Neural cell (in vitro differentiated cells): Measurements from ENCODE around the gene TMEM184B. TPM values are rescaled to one million over a fixed set of nuclear protein-coding genes. Genes with fewer than 3 reads are reported as not detected.
A peak's percentile ranks its signal among the peaks of the same experiment; 100 is the strongest.

Source experiments
- H2AFZ ChIP-seq: fragments of 200-600, 300-800 bp; sonication (generic), shearing (Covaris generic); 2 replicates; pipeline ENCODE4 v1.6.0; 2014; ENCODE audit warnings: low read depth, mild to moderate bottlenecking, antibody characterized with exemption, low read length, moderate library complexity
- H3F3A ChIP-seq: fragments of 200-600 bp; shearing (Covaris generic); 2 replicates; pipeline ENCODE4 v1.6.1; 2016; ENCODE audit warnings: mild to moderate bottlenecking, moderate library complexity, mixed read lengths, antibody characterized with exemption, low read length; ENCODE audit not compliant: insufficient read depth, poor library complexity, severe bottlenecking
- H3K27ac ChIP-seq: fragments of 200-600, 300-800 bp; sonication (generic), shearing (Covaris generic); 2 replicates; pipeline ENCODE4 v1.5.1; 2014; ENCODE audit warnings: mild to moderate bottlenecking, low read length, moderate library complexity
- H3K27me3 ChIP-seq: fragments of 300-800, 200-600 bp; sonication (generic), shearing (Covaris generic); 2 replicates; pipeline ENCODE4 v1.6.0; 2014; ENCODE audit warnings: mild to moderate bottlenecking, low read depth, low read length, moderate library complexity; ENCODE audit not compliant: insufficient read depth
- H3K36me3 ChIP-seq: fragments of 300-800, 200-600 bp; sonication (generic), shearing (Covaris generic); 2 replicates; pipeline ENCODE4 v1.5.1; 2014; ENCODE audit warnings: mild to moderate bottlenecking, antibody characterized with exemption, low read length, moderate library complexity; ENCODE audit not compliant: insufficient read depth
- H3K4me2 ChIP-seq: fragments of 300-800, 200-600 bp; sonication (generic), shearing (Covaris generic); 2 replicates; pipeline ENCODE4 v1.6.0; 2014; ENCODE audit warnings: mild to moderate bottlenecking, low read length
- H3K4me3 ChIP-seq: fragments of 300-800, 200-600 bp; sonication (generic), shearing (Covaris generic); 2 replicates; pipeline ENCODE4 v1.5.1; 2014; ENCODE audit warnings: mild to moderate bottlenecking, low read length, moderate library complexity
- H3K79me2 ChIP-seq: fragments of 200-600 bp; shearing (Covaris generic); replicated peaks from 2 replicates; pipeline ENCODE4 v1.6.0; 2014; ENCODE audit warnings: mild to moderate bottlenecking, low read length, moderate library complexity; ENCODE audit not compliant: insufficient read depth
- H3K9ac ChIP-seq: fragments of 300-800, 200-600 bp; sonication (generic), shearing (Covaris generic); 2 replicates; pipeline ENCODE4 v1.6.1; 2016; ENCODE audit warnings: mild to moderate bottlenecking, low read length, mixed read lengths
- H3K9me2 ChIP-seq: fragments of 200-600 bp; shearing (Covaris generic); 2 replicates; pipeline ENCODE4 v1.6.1; 2016; ENCODE audit warnings: mild to moderate bottlenecking, low read length, mixed read lengths; ENCODE audit not compliant: insufficient read depth
- H3K9me3 ChIP-seq: fragments of 200-600, 300-800 bp; sonication (generic), shearing (Covaris generic); 2 replicates; pipeline ENCODE4 v1.6.1; 2016; ENCODE audit warnings: mild to moderate bottlenecking, mixed run types, low read length, moderate library complexity, mixed read lengths
- H4K20me1 ChIP-seq: fragments of 200-600 bp; shearing (Covaris generic); 2 replicates; pipeline ENCODE4 v1.6.1; 2016; ENCODE audit warnings: mild to moderate bottlenecking, mixed run types; ENCODE audit not compliant: insufficient read depth
- MXI1 ChIP-seq: fragments of 450-650 bp; conservative IDR thresholded peaks from 2 replicates; pipeline ENCODE4 v1.6.1; 2014; ENCODE audit warnings: antibody characterized with exemption, mild to moderate bottlenecking; ENCODE audit not compliant: poor library complexity, severe bottlenecking
- POLR2AphosphoS5 ChIP-seq: IDR thresholded peaks from 2 replicates; pipeline ENCODE4 v1.6.1; 2012
- RAD21 ChIP-seq: fragments of 450-650 bp; conservative IDR thresholded peaks from 2 replicates; pipeline ENCODE4 v1.6.1; 2014; ENCODE audit warnings: antibody characterized with exemption, mild to moderate bottlenecking, moderate library complexity
- REST ChIP-seq: IDR thresholded peaks from 2 replicates; pipeline ENCODE4 v1.6.1; 2012; ENCODE audit warnings: borderline replicate concordance
- SMC3 ChIP-seq: fragments of 450-650 bp; conservative IDR thresholded peaks from 2 replicates; pipeline ENCODE4 v1.6.1; 2014; ENCODE audit warnings: antibody characterized with exemption, mild to moderate bottlenecking, moderate library complexity; ENCODE audit not compliant: poor library complexity
- TAF1 ChIP-seq: IDR thresholded peaks from 2 replicates; pipeline ENCODE4 v1.6.1; 2012; ENCODE audit warnings: low read depth
- polyA plus RNA-seq: library from polyadenylated mRNA; depleted of rRNA; stranded (reverse); fragments of >200 nt; gene quantifications from 2 replicates; pipeline ENCODE4 v1.2.3, GENCODE V29; 2014
- TF ChIP-seq, protein P1 (sequence below): fragments of 450-650 bp; IDR thresholded peaks from 2 replicates; pipeline ENCODE4 v1.5.1; 2014; ENCODE audit warnings: antibody characterized with exemption, mild to moderate bottlenecking, moderate library complexity; ENCODE audit not compliant: poor library complexity, severe bottlenecking

Gene TMEM184B
- polyA plus RNA-seq, 1 donor from 2014 or later: 19.7 TPM

DNA sequence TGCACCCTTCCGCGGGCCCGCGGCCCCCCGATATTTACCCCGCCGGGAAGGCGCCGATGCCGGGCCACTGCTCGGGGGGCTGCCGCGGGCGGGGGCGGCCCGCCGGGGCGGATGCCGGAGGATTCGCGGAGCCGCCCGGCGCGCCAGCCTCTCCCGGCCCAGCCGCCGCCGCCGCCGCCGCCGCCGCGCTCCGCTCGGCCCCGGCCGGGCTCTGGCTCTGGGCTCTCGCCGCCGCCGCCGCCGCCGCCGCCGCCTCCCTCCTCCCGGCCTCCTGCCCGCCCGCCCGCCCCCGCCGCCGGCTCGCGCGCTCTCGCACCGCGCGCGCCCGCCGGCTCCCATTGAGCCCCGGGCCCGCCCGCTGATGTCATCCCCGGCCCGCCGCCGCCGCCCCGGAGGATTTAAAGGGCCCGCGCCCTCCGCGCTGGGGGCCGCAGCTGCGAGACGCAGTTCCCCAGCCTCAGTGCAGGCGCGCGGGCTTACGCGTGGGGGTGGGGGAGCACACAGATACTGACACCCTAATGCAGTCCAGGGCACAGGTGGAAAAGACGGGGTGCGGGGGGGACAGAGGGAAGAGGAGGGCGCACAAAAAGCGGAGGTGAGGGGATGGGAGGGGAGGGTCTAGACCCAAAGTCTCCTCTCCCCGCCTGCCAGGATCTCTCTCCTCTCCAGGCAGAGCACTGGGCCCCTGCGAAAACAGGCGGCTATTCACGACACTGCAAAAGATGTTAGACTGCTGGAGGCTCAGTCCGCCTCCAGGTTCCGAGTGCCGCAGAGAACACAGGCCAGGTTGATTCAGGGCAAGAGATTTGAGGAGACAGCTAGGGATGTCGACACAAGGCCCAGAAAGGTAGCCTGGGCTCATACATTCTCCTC lies 44.5 kb upstream of the TMEM184B start, which contains the start of gene CSNK1E:
Gene CSNK1E, minus strand, starts transcription at position 312 of the 873 bp plus-strand sequence. CDS start 3,276 bp downstream, outside the sequence.
- H3F3A ChIP-seq: peaks cover 5% of the 10 kb centered on the region
- H3K4me2 ChIP-seq: peak within 1 kb of the TSS; percentile 99
- H3K9me3 ChIP-seq: no peaks in the 10 kb centered on the region
- H3K36me3 ChIP-seq: no peaks in the 10 kb centered on the region
- TF ChIP-seq POLR2AphosphoS5 (peak; percentile 74), SMC3 (peak; percentile 30), REST (peak; percentile 31), TAF1 (no peak)
- TF ChIP-seq, protein P1, sequence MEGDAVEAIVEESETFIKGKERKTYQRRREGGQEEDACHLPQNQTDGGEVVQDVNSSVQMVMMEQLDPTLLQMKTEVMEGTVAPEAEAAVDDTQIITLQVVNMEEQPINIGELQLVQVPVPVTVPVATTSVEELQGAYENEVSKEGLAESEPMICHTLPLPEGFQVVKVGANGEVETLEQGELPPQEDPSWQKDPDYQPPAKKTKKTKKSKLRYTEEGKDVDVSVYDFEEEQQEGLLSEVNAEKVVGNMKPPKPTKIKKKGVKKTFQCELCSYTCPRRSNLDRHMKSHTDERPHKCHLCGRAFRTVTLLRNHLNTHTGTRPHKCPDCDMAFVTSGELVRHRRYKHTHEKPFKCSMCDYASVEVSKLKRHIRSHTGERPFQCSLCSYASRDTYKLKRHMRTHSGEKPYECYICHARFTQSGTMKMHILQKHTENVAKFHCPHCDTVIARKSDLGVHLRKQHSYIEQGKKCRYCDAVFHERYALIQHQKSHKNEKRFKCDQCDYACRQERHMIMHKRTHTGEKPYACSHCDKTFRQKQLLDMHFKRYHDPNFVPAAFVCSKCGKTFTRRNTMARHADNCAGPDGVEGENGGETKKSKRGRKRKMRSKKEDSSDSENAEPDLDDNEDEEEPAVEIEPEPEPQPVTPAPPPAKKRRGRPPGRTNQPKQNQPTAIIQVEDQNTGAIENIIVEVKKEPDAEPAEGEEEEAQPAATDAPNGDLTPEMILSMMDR: no peak
- H3K27ac ChIP-seq: peak within 1 kb of the TSS; percentile 96
- no peaks in the 10 kb centered on the region for H3K27me3 ChIP-seq
- peaks cover 28% of the 10 kb centered on the region for H4K20me1 ChIP-seq
- peaks cover 43% of the 10 kb centered on the region for H3K79me2 ChIP-seq
- H2AFZ ChIP-seq: peak within 1 kb of the TSS; percentile 76
- H3K4me3 ChIP-seq: peak within 1 kb of the TSS; percentile 93
- peak within 1 kb of the TSS; percentile 97 for H3K9ac ChIP-seq
- H3K9me2 ChIP-seq: no peaks in the 10 kb centered on the region

- peaks cover 32% of the 10 kb centered on the region for H4K20me1 ChIP-seq
- no peaks in the 10 kb centered on the region for H3K36me3 ChIP-seq
- H3K9me2 ChIP-seq: no peaks in the 10 kb centered on the region
- H3K4me3 ChIP-seq: peak overlapping the region; percentile 93
- H3K27me3 ChIP-seq: no peaks in the 10 kb centered on the region
- H3K9ac ChIP-seq: peak overlapping the region; percentile 97
- H3K79me2 ChIP-seq: peaks cover 50% of the 10 kb centered on the region
- no peaks in the 10 kb centered on the region for H3K9me3 ChIP-seq
- H3F3A ChIP-seq: peaks cover 5% of the 10 kb centered on the region
- H3K4me2 ChIP-seq: peak overlapping the region; percentile 99
- peak overlapping the region; percentile 96 for H3K27ac ChIP-seq
- no peak overlapping the region for H2AFZ ChIP-seq
- TF ChIP-seq RAD21: no peak
- peak; percentile 19 for TF ChIP-seq MXI1
- TF ChIP-seq SMC3: peak; percentile 13
These were observed 43.7 kb upstream of the TMEM184B start for GRCh38 chr22:38316364-38317121.
